Measurements from ENCODE around the gene CYP4F8. TPM values are rescaled to one million over a fixed set of nuclear protein-coding genes. Genes with fewer than 3 reads are reported as not detected.

CYP4F8 gene
- total and polyA plus RNA-seq, 4 donors = not detected

- peak overlapping the region; percentile 31 to 82 for H3K9ac ChIP-seq (ENCODE audit: low read depth in 1 of 2, low read length in 2 of 2)
- DNase-seq (ENCODE audit: low spot score) = no peak
- 31% methylated on average over 5 of the region's 5 CpGs for WGBS
- TF ChIP-seq RXRA (IDR thresholded peaks at IDR 0.05) (peak; percentile 53 to 78), REST (IDR thresholded peaks at IDR 0.05) (peak; percentile 43), FOXA1 (IDR thresholded peaks at IDR 0.05) (no peak), SP1 (IDR thresholded peaks at IDR 0.05) (peak; percentile 29), NR2F2 (IDR thresholded peaks at IDR 0.05) (peak; percentile 23), RAD21 (IDR thresholded peaks at IDR 0.05) (peak in 1 of 2 donors; percentile 31), YY1 (IDR thresholded peaks at IDR 0.05) (peak; percentile 80), HNF4G (IDR thresholded peaks at IDR 0.05) (peak; percentile 48), GABPA (IDR thresholded peaks at IDR 0.05 in 1 of 2, conservative IDR thresholded peaks at IDR 0.05 in 1 of 2) (no peak), ZBTB33 (IDR thresholded peaks at IDR 0.05) (no peak), FOXA2 (IDR thresholded peaks at IDR 0.05) (no peak), HNF4A (conservative IDR thresholded peaks at IDR 0.05) (peak; percentile 66 to 82), EGR1 (IDR thresholded peaks at IDR 0.05; ENCODE audit: low read depth in 2 of 2) (no peak), JUND (IDR thresholded peaks at IDR 0.05) (no peak)
- peak overlapping the region; percentile 60 to 94 (median 88) for H3K4me3 ChIP-seq (ENCODE audit: low read depth in 1 of 3, low read length in 3 of 3)
- H3K27me3 ChIP-seq (ENCODE audit: control insufficient read depth in 4 of 4, insufficient read depth in 4 of 4, low read length in 3 of 4) = no peaks in the 10 kb centered on the region
- H3K36me3 ChIP-seq (ENCODE audit: control insufficient read depth in 4 of 4, insufficient read depth in 3 of 4, low read depth in 1 of 4, low read length in 3 of 4) = peaks cover 0 to 8% (median 5%) of the 10 kb centered on the region in 4 donors
- H3K27ac ChIP-seq (ENCODE audit: low read depth in 1 of 2, low read length in 2 of 2) = peak overlapping the region; percentile 96 to 99
- H3K4me1 ChIP-seq (ENCODE audit: control insufficient read depth in 4 of 4, insufficient read depth in 4 of 4, low read length in 3 of 4) = peaks cover 9 to 67% (median 54%) of the 10 kb centered on the region in 4 donors
- H3K9me3 ChIP-seq (ENCODE audit: control insufficient read depth in 4 of 4, low read length in 3 of 4) = no peaks in the 10 kb centered on the region
Measured at GRCh38 chr19:15641901-15642491, 27.0 kb downstream of the CYP4F8 start.

DNA sequence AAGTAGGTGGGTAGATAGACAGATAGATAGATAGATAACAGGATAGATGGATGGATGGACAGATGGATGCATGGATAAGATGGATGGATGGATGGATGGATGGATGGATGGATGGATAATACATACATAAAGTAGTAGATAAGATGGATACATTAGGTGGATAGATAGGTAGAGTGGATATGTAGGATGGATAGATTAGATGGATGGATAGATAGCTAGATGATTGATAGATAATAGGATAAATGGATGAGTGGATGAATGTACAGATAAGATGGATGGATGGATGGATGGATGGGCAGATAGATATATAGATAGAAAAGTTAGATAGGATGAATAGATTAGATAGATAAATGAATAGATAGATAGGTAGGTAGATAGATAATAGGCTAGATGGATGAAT is 27.8 kb downstream of the CYP4F8 start:
- H3K36me3 ChIP-seq (ENCODE audit: control insufficient read depth in 4 of 4, insufficient read depth in 3 of 4, low read depth in 1 of 4, low read length in 3 of 4) = peaks cover 0 to 16% (median 9%) of the 10 kb centered on the region in 4 donors
- peak overlapping the region in 1 of 2 donors; percentile 14 for H3K9ac ChIP-seq (ENCODE audit: low read depth in 1 of 2, low read length in 2 of 2)
- DNase-seq (ENCODE audit: low spot score) = no peak
- H3K27ac ChIP-seq (ENCODE audit: low read depth in 1 of 2, low read length in 2 of 2) = peak overlapping the region; percentile 96 to 99
- no peaks in the 10 kb centered on the region for H3K9me3 ChIP-seq (ENCODE audit: control insufficient read depth in 4 of 4, low read length in 3 of 4)
- H3K4me1 ChIP-seq (ENCODE audit: control insufficient read depth in 4 of 4, insufficient read depth in 4 of 4, low read length in 3 of 4) = peaks cover 9 to 75% (median 58%) of the 10 kb centered on the region in 4 donors
- H3K27me3 ChIP-seq (ENCODE audit: control insufficient read depth in 4 of 4, insufficient read depth in 4 of 4, low read length in 3 of 4) = no peaks in the 10 kb centered on the region
- TF ChIP-seq FOXA1 (IDR thresholded peaks at IDR 0.05) (no peak), HNF4A (conservative IDR thresholded peaks at IDR 0.05) (no peak), TAF1 (conservative IDR thresholded peaks at IDR 0.05) (no peak), ATF3 (IDR thresholded peaks at IDR 0.05) (no peak), NR2F2 (IDR thresholded peaks at IDR 0.05) (no peak), REST (IDR thresholded peaks at IDR 0.05) (no peak), RAD21 (IDR thresholded peaks at IDR 0.05) (no peak)
- TF ChIP-seq, protein P1, sequence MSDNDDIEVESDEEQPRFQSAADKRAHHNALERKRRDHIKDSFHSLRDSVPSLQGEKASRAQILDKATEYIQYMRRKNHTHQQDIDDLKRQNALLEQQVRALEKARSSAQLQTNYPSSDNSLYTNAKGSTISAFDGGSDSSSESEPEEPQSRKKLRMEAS (IDR thresholded peaks at IDR 0.05) = no peak
- H3K4me3 ChIP-seq (ENCODE audit: low read depth in 1 of 3, low read length in 3 of 3) = peak overlapping the region; percentile 60 to 94 (median 88)

All from liver (tissue), 9 donors.